ENCODE data around the gene PACRG. TPM values are rescaled to one million over a fixed set of nuclear protein-coding genes. Genes with fewer than 3 reads are reported as not detected.

The PACRG gene
- polyA plus RNA-seq, 3 donors, result not detected

GRCh38 chr6:162846723-162847122, 118.9 kb downstream of the PACRG start:
- Histone ChIP-seq H3K4me1 (ENCODE audit: control insufficient read depth in 1 of 2, insufficient read depth in 2 of 2, low read length in 2 of 2) (no peaks in the 10 kb centered on the region), H2AFZ (ENCODE audit: insufficient read depth, low read depth, low read length, poor library complexity, severe bottlenecking) (no peak overlapping the region), H3K9me3 (replicated peaks in 1 of 2; ENCODE audit: control insufficient read depth in 1 of 2, insufficient read depth in 1 of 2, low read length in 2 of 2) (peaks cover 0 to 7% of the 10 kb centered on the region in 2 donors), H3K36me3 (replicated peaks in 1 of 2; ENCODE audit: control insufficient read depth in 1 of 2, insufficient read depth in 2 of 2, low read length in 2 of 2) (no peaks in the 10 kb centered on the region), H4K20me1 (ENCODE audit: insufficient read depth, low read length) (no peaks in the 10 kb centered on the region), H3K9ac (ENCODE audit: insufficient read depth, low read length, poor library complexity, severe bottlenecking) (no peak overlapping the region), H3K27ac (ENCODE audit: low read depth in 1 of 2, low read length in 2 of 2) (no peak overlapping the region), H3K4me2 (replicated peaks; ENCODE audit: extremely low read depth, low read length, poor library complexity, severe bottlenecking) (no peak overlapping the region), H3K79me2 (ENCODE audit: insufficient read depth, low read length) (no peaks in the 10 kb centered on the region), H3K27me3 (ENCODE audit: control insufficient read depth in 2 of 2, insufficient read depth in 2 of 2, low read length in 2 of 2) (no peaks in the 10 kb centered on the region), H3K4me3 (replicated peaks in 1 of 3; ENCODE audit: low read depth in 2 of 3, low read length in 3 of 3) (no peak overlapping the region)
- Mint-ChIP-seq H3K9me3 (peaks cover 3 to 8% (median 4%) of the 10 kb centered on the region in 7 donors), H3K36me3 (no peaks in the 10 kb centered on the region), H3K4me3 (no peak overlapping the region), H3K4me1 (no peaks in the 10 kb centered on the region), H3K27me3 (ENCODE audit: low read depth in 3 of 3) (peaks cover 0 to 2% (median 0%) of the 10 kb centered on the region in 3 donors), H3K27ac (no peak overlapping the region)
- 96% methylated on average over 6 of the region's 6 CpGs for WGBS (ENCODE audit: insufficient coverage)
- intact Hi-C loops (cut with micrococcal nuclease), result no loop called here
- DNase-seq, result no peak
- TF ChIP-seq CTCF (IDR thresholded peaks at IDR 0.05), result no peak

GRCh38 chr6:162849269-162849668, 121.5 kb downstream of the PACRG start:
- peaks cover under 1 to 7% (median 3%) of the 10 kb centered on the region in 7 donors for H3K9me3 Mint-ChIP-seq
- no peak overlapping the region for H3K4me3 Mint-ChIP-seq
- H2AFZ ChIP-seq (ENCODE audit: insufficient read depth, low read depth, low read length, poor library complexity, severe bottlenecking), result no peak overlapping the region
- H3K4me1 Mint-ChIP-seq, result no peaks in the 10 kb centered on the region
- intact Hi-C loops (cut with micrococcal nuclease), result no loop called here
- no peak for TF ChIP-seq CTCF (IDR thresholded peaks at IDR 0.05)
- H3K79me2 ChIP-seq (ENCODE audit: insufficient read depth, low read length), result no peaks in the 10 kb centered on the region
- H3K36me3 ChIP-seq (replicated peaks in 1 of 2; ENCODE audit: control insufficient read depth in 1 of 2, insufficient read depth in 2 of 2, low read length in 2 of 2), result no peaks in the 10 kb centered on the region
- no peaks in the 10 kb centered on the region for H3K4me1 ChIP-seq (ENCODE audit: control insufficient read depth in 1 of 2, insufficient read depth in 2 of 2, low read length in 2 of 2)
- no peaks in the 10 kb centered on the region for H3K36me3 Mint-ChIP-seq
- peaks cover 0 to 2% (median 0%) of the 10 kb centered on the region in 3 donors for H3K27me3 Mint-ChIP-seq (ENCODE audit: low read depth in 3 of 3)
- H4K20me1 ChIP-seq (ENCODE audit: insufficient read depth, low read length), result no peaks in the 10 kb centered on the region
- peaks cover 0 to 7% of the 10 kb centered on the region in 2 donors for H3K9me3 ChIP-seq (replicated peaks in 1 of 2; ENCODE audit: control insufficient read depth in 1 of 2, insufficient read depth in 1 of 2, low read length in 2 of 2)
- no peak for DNase-seq
- H3K27ac ChIP-seq (ENCODE audit: low read depth in 1 of 2, low read length in 2 of 2), result no peak overlapping the region
- H3K9ac ChIP-seq (ENCODE audit: insufficient read depth, low read length, poor library complexity, severe bottlenecking), result no peak overlapping the region
- H3K4me3 ChIP-seq (replicated peaks in 1 of 3; ENCODE audit: low read depth in 2 of 3, low read length in 3 of 3), result no peak overlapping the region
- WGBS (ENCODE audit: insufficient coverage), result 75% methylated on average over 3 of the region's 4 CpGs
- no peak overlapping the region for H3K4me2 ChIP-seq (replicated peaks; ENCODE audit: extremely low read depth, low read length, poor library complexity, severe bottlenecking)
- no peak overlapping the region for H3K27ac Mint-ChIP-seq
- H3K27me3 ChIP-seq (ENCODE audit: control insufficient read depth in 2 of 2, insufficient read depth in 2 of 2, low read length in 2 of 2), result no peaks in the 10 kb centered on the region
